Stimulated activated CD8-positive, alpha-beta memory T cell treated with anti-CD3 and anti-CD28 coated beads, Interleukin-12 subunit alpha, Interleukin-12 subunit beta, amount 100 ng/mL, for 24 hours (primary cell): ENCODE measurements around the gene SHISA9.
"Not testable (repeated sequence)": the region's sequence is repeated elsewhere in the genome, so short reads cannot be mapped to it uniquely, and the experiment has no call there.

Source experiments
- DNase-seq: peaks from one replicate; pipeline ENCODE4 v3.0.0-alpha.2; 2020; ENCODE audit errors: extremely low read depth

Gene SHISA9

DNA sequence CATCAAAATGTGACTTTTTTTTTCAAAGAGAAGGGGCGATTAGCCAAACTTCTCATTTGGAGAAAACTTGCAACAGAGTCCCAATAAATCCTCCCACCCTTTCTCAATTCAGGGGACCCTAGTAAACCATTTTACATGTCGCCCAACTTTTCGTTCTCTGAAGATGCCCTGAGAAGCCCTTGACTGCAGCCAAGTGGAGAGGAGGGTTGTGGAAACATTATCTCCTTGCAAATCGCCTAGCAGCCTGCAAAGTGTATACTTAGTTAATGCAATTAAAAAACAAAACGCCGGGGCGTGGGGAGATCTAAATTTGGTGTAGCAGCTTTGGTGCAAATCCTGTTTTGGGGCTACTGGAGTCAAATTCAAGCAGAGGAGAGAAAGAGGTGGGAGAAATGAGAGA is 1.2 kb upstream of the SHISA9 start:
- no peak for DNase-seq

DNA sequence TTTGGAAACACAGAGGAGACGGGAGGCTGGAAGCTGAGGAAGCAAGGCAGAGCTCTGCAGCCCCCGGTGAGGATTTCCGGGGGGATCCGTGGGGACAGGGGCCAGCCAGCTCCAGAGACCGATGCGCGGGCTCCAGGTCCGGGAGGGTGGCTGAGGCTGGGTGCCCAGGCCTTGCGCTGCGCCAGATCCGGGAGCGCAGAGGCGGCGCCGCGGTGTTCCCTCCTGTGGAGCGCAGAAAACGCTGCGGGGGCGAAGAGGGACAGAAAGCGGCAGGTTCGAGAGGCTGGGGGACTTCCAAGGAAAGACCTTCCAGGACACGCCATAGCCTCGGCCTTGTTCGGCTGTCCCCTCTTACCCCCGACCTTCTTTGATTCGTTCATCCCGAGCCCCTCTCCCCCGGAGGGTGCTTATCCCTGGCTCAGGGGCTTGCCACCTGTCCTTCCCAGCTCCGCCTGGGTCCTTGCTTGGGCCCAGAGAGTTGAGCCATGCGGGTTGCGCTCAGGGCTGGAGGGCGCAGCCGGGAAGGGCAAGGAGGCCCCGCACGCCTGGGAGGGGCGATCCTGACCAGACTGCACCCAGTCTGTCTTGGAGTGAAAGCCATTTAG is 697 bp upstream of the SHISA9 start:
- no peak for DNase-seq

DNA sequence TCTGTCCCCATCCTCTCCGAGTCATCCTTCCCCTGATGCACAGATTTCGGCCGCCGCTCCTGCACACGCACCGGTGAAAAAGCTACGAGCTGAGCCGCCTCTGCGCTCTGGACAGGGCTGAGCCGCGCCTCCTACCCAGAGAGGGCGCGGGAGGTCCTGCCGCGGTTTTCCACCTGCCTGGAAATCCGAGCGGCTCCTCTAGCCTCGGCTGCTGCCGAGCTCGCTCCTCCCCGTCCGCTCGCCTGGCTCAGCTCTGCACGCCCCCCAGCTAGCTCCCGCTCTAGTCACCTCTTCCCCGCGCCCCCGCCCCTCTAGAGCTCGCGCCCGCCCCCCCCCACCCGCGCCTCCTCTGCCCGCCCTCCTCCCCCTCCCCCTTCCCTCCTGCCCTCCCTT is 198 bp upstream of the SHISA9 start:
- DNase-seq = no peak

DNA sequence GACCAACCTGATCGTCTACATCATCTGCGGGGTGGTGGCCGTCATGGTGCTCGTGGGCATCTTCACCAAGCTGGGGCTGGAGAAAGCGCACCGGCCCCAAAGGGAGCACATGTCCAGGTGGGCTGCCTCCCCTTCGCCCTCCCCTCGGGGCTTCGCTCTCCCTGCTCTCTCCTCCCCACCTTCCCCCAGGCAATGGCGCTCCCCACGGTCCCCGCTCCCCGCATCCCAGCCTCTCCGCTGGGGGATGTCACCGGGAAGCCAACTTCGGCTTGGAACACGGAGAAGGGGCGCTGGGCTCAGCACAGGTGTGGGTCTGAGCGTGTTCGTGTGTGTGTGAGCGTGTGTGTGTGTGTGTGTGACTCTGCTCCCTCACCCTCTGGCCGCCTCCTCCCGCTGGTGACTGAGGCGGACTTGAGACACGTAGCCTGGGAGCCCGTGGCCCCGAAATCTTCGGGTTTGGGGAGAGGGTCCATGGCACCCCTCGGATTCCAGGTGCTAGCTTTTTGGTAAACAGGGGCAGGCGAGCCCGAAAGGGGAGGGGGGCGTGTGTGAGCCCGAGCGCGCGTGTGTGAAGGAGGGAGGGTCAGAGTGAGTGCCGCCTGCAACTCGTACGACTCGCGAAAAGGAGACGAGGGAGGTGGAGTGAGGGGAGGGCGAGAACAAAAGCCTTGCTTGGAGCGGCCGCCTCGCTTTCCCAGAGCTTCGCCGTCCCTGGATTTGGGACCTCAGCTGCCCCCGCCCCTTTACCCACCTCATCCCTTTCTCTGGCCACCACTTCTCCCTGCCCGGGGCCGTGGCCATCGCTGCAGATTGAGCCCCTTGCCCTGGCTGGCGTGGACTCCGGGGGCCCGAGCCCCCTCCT is 1.3 kb downstream of the SHISA9 start:
- DNase-seq = no peak

DNA sequence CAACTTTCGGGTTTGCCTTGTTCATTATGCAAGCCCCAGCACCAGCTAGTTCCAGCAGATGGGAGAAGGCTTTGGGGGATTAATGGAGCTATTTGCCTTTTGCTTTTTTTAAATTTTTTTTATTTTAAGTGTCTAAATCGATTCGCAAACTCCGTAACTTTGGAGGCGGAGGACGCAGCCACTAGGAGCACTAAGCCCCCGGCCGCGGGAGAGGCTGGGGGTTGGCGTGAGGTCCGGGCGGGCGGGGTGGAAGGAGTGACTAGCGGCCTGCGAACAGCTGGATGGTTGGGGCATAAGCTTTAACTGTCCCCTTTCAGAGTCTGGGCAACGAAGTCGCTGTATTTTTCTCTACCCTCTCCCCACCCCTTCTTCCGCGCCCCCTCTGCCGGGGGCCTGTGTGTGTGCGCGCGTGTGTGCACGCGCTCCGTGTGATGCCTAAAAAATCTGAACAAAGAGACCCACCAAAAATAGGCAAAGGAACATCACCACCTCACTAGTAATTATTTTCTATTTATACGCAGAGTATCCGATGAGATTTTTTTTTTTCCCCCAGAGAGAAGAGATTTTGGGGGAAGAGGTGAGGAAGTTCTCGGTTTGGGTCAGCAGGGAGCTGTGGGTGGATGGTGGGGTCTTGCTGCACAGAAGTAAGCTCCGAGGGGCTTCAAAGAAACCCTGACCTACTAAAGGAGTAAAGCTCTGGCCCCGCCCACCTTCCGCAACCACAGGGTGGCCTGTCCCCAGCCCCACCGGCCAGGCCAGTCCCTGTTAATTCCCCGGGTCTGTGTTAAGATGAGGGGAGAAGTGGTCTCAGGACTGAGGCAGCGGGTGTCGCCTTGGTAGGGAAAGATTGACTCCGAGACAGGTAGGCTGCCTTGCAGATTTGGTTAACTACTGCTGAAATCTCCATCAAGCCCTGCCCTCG is 2.3 kb downstream of the SHISA9 start:
- DNase-seq = no peak

DNA sequence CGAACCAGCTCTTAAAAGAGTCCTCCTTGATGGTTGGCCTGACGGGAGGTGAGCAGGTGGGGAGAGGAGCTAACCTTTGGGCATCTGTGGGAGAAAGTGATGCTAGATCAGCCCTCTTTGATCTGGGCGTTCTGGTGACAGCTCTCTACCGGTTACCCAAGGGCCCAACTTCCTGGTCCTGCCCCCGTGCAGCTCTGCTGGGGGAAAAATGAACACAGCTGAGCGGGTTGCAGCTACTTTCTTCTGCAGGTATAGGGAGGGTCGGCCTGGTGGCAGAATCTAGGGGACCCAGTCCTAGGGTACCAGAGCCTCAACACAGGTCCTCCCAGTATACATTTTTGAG is 2.9 kb downstream of the SHISA9 start:
- no peak for DNase-seq

DNA sequence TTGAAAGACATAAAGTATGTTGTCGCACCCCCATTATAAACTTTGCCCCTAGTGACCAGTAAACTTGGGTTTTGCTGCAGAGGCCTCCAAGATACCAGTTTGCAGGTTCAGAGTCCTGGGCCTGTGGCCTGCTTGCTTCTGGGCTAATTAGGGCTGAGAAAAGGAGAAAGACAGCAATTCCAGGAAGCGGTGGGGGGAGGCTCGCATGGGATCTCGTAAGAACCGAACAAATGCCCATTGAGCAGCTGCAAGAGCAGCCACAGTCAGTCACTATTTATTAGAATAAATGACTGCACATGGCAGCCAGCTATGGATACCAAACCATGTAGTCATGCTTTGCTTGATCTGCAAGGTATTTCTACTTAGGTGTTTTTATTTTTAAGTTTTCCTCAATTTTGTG is 4.9 kb downstream of the SHISA9 start:
- no peak for DNase-seq

DNA sequence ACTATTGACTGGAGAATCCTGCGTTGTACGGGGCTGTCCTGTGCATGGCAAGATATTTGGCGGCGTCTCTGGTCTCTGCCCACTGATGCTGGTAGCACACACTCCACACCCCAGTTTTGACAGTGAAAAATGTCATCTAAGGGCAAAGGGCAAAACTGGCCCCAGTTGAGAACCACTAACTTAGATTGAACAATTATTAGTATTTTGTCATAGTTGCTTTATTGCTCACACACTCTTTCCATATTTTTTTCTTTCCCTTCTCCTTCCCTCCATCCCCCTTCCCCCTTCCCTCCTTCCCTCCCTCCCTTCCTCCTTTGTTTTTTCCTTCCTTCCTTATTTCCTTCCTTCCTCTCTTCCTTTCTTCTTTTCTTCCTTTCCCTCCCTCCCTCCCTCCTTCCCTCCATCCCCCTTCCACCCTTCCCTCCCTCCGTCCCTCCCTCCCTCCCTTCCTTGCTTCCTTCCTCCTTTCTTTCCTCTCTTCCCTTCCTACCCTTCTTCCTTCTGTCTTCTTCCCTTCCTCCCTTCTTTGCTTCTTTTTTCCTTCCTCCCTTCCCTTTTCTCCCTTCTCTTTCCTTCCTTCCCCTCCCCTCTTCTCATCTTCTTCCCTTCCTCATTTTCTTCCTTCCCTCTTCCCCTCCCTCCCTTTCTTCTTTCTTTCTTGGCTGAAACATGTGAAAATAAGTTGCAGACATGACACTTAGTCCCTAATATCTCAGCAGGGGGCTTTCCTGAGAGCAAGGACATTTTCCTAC is 5.5 kb downstream of the SHISA9 start:
- DNase-seq = no peak

DNA sequence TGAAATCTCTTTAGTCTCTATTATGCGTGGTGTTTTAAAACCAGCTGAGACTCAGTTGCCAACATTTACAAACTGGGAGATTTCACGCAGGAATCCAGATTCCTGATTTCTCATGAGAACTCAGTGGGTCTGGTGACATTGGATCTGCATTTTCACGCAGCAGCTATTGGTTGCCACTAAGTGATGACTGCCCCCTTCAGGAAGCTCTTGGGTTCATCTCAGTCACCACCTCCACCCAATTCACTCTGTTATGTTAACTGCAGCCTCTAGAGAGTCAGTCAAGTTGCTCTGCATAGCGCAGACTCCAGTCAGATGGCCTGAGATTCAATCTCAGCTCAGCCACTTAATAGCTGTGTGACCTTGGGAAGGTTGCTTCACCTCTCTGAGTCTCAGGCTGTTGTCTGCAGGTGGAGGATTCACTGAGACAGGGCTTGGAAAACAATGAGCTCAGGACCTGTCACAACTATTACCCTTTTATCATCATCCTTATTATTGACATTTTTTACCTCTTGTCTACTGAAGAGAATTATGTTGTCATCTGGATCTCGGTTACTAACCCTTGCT is 6.4 kb downstream of the SHISA9 start:
- no peak for DNase-seq

DNA sequence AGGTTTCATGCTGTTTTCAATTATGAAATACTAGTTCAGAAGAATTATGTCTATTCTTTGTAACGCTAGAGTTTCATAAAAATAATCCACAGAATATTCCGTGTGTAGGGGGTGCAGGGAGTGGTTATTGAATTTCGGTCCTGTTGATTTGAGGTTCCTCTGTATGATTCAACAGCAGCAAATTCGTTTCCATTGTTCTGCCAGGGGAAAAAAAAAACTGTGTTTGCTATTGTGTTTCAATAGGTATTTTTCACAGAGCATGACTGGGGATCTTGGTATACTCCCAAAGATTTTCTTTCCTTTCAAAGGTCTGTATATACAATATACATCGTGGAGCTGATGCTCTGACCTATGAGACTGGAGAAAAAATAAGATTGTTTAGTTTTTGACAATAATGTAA is 15.8 kb downstream of the SHISA9 start:
- DNase-seq = no peak

DNA sequence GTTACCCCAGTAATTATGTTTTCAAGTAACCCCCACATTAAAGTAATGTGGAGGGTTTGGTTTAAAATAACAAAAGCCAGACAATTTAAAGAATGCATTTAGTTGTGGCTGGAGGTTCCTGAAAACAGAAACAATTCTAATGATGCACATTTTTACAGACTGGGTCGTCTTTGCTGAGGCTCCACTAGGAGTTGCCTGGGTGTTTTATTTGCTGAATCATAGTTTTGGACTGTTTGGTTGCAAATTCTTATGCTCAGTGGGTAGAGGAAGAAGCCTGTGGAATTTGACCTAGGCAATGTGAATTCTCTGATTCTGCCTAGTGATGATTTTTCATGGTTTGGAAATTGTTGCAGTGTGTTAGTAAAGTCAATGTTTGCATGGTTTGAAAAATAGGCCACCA is 16.3 kb downstream of the SHISA9 start:
- no peak for DNase-seq

DNA sequence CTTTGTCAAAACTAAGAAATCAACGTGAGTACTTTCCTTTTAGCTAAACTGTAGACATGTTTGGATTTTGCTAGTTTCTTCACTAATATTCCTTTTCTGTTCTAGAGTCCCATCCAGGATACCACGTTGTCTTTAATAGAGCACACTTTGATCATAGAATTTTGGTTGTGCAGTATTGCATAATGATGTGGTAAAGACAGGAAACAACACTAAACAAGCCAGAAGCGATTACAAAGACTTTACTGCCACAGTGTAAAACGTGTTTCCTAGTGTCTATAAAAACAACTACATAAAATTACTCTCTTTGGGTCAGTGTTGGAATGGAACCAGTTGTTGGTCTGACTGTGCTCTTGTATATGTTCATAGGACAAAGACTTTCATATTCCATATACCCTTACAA is 19.3 kb downstream of the SHISA9 start:
- DNase-seq = no peak

DNA sequence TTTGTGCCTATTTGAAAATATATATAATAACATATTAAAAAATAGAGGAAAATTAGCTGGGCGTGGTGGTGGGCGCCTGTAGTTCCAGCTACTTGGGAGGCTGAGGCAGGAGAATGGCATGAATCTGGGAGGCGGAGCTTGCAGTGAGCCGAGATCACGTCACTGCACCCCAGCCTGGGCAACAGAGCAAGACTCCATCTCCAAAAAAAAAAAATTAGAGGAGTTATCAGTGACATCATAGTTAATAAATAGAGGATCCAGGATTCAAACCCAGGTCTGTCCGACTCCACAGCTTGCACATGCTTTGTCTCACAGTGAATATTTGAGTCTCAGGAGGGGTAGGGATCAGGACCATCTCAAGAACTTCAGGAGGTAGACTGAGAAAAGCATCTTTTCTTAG is 22.2 kb downstream of the SHISA9 start:
- not testable (repeated sequence) for DNase-seq

DNA sequence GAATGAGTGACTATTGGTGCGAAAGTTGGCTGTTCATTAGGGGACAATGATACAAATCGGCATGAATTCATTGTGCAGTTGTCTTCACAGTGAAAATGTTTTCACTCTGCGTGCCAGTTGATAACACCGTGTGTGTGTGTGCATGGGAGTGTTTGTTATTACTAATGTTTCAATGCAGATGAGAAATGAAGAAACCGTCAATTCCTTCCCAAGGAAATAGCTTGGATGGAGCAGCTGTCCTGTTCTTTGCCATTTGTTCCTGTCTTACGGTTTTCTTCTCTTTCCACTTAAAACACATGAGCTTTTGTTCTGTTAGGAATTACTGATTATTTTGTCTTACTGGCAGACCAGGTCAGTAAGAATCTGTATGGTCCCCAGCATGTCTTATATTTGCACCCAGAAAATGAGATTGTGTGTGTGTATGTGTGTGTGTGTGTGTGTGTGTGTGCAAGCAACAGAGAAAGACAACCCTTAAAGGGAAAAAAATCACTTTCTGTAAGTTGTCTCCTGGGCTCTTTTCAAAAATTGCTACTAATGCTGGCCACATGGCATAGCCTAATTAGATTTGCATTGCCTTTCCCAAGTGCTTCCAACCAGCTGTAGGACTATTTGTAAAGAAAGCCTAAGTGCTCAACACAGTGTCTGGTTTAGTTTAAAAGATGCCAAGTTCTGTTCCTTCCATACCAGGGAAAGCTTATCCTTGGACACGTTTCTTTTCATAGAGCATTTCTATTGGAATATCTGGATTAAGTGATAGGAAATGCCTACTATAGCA is 23.8 kb downstream of the SHISA9 start:
- DNase-seq = no peak

DNA sequence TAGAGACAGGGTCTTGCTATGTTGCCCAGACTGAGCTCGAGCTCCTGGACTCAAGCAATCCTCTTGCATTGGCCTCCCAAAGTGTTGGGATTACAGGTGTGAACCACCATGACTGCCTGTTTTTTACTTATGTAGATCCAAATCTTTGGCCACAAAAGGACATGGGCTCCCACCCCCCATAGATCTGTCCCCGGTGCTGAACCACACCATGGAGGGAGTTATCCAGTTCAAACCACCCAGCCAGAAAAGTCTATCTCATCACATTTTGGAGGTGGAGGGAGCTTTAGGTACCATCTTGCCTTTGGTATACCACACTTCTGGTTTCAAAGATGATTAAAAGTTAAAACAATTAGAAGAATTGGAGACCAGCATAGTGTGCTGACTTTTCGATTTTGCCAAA is 26.2 kb downstream of the SHISA9 start:
- no peak for DNase-seq

DNA sequence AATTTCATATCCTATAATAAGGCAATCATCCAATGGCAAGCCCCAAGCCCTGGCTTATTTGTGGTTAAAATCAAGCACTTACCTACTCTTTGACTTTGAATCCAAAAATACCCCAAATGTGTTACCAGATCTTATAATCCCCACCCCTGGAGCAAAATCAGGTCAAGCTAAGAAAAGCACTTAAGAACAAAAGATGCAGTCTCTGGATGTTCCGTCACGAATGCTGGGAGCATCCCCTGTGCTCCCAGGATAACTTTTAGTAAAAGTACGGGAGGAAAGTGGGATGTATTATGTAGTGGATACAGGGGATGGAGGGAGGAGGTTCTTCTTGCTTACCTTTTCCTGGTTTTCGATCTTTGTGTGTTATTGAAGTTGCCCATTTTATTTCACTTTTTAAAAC is 29.5 kb downstream of the SHISA9 start:
- no peak for DNase-seq

DNA sequence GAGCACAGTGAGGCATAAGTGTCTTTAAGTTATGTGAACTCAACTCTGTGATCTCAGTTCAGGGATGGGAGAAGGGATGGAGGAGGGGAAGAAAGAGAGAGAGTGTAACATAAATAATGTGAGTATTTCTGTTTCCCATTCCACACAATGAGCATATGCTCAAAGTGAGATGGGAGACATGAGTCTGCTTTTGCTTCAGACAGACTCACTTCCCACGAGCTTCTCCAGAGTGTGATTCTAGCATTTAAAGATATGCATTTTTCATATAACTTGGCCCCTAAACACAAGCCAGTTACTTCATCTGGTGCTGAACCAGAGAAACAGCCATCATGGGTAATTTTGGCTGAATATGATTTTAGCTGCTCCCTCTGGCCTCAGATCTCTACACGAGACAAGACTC is 35.0 kb downstream of the SHISA9 start:
- DNase-seq = no peak

DNA sequence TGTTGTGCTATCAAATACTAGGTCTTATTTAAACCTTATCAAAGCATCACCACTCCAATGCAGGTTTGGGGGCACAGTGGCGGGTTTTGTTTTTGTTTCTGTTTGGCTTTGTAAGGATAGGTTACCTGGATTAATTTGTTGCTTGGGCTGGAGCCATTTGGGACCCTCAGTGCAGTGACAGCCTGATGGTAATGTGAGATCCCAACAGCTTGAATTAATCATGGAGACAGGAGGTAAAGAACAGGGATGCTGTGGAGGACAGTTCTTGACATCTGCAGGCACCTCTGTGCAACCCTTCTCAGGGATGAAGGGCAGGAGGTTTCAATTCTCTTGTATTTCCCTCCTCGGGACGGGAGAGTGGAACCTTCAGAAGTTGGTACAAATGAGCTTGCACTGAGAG is 40.5 kb downstream of the SHISA9 start:
- no peak for DNase-seq

DNA sequence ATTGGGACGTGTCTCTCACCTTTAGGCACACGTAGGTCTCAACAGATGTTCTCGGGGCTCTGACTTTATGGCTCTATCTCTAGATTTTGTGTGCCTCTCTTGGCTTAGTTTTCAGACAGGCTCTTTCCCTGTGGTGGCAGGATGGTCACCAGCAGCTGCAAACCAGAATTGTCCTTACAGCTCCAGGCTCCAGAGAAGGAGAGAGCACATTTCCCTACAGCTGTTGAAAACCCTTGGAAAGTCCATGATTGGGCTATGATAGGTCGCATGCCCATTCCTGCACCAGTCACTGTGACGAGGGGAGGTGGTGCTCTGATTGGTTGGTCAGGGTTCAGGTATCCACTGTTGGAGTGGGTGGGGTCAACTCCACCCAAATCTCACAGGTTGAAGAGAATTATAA is 41.5 kb downstream of the SHISA9 start:
- DNase-seq = no peak

DNA sequence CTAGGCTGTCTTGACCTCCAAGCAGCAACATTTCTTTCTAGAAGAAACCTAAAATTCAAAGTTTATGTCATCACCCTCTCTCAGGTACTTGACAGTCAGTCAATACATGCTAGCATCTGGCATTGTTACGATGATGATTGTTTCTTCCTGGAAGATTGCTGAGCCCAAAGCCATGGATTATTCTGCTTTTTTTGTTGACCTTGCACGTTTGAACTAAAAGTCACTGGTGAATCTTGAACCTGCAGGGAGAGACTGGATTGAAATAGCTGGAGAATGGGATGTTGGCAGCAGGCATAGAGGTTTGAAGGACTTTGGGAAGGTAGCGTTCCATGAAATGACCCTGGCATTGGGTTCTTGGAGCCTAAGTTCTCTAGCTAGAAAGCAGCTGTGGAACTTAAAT is 42.9 kb downstream of the SHISA9 start:
- no peak for DNase-seq

DNA sequence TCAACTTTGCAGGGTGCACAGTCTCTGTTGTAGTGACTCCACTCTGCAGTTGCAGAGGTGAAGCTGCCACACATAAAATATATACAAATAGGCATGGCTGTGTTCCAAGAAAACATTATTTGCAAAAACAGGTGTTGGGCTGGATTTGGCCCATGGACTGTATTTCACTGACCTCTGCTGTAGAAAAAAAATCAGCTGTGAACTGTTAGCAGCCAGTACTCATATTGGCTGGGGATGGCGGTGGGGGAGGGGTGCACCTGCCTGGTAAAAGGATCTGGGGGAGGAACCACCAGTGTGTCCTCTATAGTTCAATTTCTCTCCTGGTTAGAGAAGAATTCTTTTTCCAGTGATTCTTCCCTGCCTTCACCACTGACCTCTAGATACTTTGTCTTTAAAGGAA is 50.0 kb downstream of the SHISA9 start:
- DNase-seq = no peak
